Mesodermal cell (in vitro differentiated cells): Measurements from ENCODE around the gene GNL3. TPM values are rescaled to one million over a fixed set of nuclear protein-coding genes. Genes with fewer than 3 reads are reported as not detected.
A peak's percentile ranks its signal among the peaks of the same experiment; 100 is the strongest.

Source experiments
- H3K27ac ChIP-seq: 2 replicates; pipeline ENCODE4 v1.7.0; 2013; ENCODE audit warnings: mild to moderate bottlenecking, low read depth, low read length, moderate library complexity; ENCODE audit not compliant: severe bottlenecking
- H3K36me3 ChIP-seq: 2 replicates; pipeline ENCODE4 v1.7.1; 2013; ENCODE audit warnings: mild to moderate bottlenecking, low read length, moderate library complexity; ENCODE audit not compliant: control insufficient read depth, insufficient read depth
- H3K4me1 ChIP-seq: one replicate; pipeline ENCODE4 v1.7.1; 2013; ENCODE audit warnings: mild to moderate bottlenecking, low read length; ENCODE audit not compliant: insufficient read depth, control insufficient read depth, poor library complexity, severe bottlenecking
- H3K4me3 ChIP-seq: 2 replicates; pipeline ENCODE4 v1.7.0; 2013; ENCODE audit warnings: low read length, control low read depth, mild to moderate bottlenecking; ENCODE audit not compliant: insufficient read depth, poor library complexity, severe bottlenecking; ENCODE audit errors: extremely low read depth
- H3K9me3 ChIP-seq: 2 replicates; pipeline ENCODE4 v1.7.1; 2013; ENCODE audit warnings: mild to moderate bottlenecking, low read length, moderate library complexity; ENCODE audit not compliant: control insufficient read depth
- WGBS, 2 experiments: methylation state at CpG; one replicate each; pipeline ENCODE4 v1.1.5; 2013; ENCODE audit warnings: missing lambda C conversion rate in 2 of 2; ENCODE audit not compliant: insufficient coverage in 2 of 2; 5-methylcytosine and 5-hydroxymethylcytosine counted together
- polyA plus RNA-seq, 2 experiments: library from polyadenylated mRNA; stranded (reverse); fragments of 50-300 nt; gene quantifications; one replicate each; pipeline ENCODE4 v1.2.3, GENCODE V29; 2013

The GNL3 gene, protein sequence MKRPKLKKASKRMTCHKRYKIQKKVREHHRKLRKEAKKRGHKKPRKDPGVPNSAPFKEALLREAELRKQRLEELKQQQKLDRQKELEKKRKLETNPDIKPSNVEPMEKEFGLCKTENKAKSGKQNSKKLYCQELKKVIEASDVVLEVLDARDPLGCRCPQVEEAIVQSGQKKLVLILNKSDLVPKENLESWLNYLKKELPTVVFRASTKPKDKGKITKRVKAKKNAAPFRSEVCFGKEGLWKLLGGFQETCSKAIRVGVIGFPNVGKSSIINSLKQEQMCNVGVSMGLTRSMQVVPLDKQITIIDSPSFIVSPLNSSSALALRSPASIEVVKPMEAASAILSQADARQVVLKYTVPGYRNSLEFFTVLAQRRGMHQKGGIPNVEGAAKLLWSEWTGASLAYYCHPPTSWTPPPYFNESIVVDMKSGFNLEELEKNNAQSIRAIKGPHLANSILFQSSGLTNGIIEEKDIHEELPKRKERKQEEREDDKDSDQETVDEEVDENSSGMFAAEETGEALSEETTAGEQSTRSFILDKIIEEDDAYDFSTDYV
- 115 TPM for polyA plus RNA-seq (2013, experiment 1 of 2)
- 103 TPM for polyA plus RNA-seq (2013, experiment 2 of 2)

DNA sequence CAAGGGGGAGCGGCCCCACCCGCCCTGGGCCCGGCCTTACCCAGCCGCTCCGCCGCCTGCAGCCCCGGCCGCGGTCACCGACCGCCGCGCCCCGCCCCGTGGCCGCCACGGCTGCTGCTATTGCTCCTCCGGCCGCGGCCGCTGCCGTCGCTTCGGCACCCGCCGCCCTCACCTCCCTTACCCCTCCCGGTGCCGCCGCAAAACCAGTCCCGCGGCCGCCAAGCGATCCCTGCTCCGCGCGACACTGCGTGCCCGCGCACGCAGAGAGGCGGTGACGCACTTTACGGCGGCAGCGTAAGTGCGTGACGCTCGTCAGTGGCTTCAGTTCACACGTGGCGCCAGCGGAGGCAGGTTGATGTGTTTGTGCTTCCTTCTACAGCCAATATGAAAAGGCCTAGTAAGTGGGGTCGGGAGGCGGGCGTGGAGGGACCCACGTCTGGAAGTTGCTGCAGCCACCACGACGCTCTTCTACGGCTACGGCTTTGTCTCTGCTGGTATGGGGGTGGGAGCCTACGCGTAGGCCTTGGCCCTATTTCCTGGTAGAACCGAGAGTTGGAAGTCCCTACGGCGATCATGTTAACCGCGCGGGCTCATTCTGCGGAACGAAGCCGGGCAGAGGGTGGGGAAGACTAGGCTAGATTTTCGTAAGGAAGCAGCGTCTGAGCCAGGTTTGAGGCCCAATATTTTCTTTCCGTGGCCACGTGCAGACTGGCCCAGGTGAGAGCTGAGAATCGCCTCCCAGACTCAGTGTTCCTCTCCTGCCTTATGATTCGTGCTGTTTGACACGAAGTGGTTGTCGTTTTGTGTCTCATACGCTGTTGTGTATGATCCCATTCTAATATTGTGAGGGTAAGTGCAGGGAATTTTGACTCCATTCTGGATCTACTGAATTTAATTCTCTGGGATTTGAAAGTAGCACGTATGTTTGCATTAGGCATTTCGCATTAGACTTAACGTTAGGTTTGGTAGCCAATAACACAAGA, at the start of gene GNL3, which contains the start of gene PBRM1:
Gene GNL3, plus strand, starts transcription at position 324 of the 983 bp plus-strand sequence. Its CDS starts 61 bp downstream, at position 385.
Gene PBRM1, minus strand, starts transcription at position 205 of the 983 bp plus-strand sequence.
- Histone ChIP-seq H3K36me3 (peaks cover 54% of the 10 kb centered on the region), H3K9me3 (no peaks in the 10 kb centered on the region), H3K4me1 (peaks cover 5% of the 10 kb centered on the region), H3K27ac (peak within 1 kb of the TSS; percentile 97), H3K4me3 (peak within 1 kb of the TSS; percentile 90)
- 0 to 1% methylated on average over 35 to 73 of the region's 82 CpGs for WGBS, 2 experiments

DNA sequence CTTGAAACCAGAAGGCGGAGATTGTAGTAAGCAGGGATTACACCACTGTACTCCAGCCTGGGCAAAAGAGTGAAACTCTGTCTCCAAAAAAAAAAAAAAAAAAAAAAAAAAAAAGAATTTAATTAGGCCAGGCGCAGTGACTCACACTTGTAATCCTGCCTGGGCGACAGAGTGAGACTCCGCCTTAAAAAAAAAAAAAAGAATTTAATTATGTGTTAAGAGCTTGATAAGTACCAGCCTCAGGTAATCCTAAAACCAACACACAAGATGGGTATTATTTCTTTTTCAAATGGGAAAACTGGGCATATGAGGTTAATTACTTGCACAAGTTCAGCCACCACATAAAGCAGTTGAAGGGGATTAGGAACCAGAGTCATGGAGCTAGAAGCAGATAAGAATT, 49.2 kb upstream of the GNL3 start:
- Histone ChIP-seq H3K27ac (no peak overlapping the region), H3K4me3 (no peak overlapping the region), H3K36me3 (peaks cover 87% of the 10 kb centered on the region), H3K9me3 (no peaks in the 10 kb centered on the region), H3K4me1 (no peaks in the 10 kb centered on the region)
- WGBS, 2 experiments, result no CpG with 5 or more reads among the region's 4 CpGs

DNA sequence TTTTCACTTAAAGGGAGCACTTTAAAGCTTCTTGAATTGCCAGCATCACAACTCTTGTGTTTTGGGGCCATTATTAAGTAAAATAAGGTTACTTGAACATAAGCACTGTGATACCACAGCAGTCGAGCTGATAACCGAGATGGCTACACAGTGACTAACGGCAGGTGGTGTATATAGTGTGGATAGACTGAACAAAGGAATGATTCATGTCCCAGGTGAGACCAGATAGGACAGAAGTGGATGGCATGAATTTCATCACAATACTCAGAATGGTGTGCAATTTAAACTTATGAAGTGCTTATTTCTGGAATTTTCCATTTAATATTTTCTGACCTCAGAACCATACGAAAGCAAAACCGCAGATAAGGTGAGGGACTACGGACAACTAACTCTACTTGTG, 40.3 kb upstream of the GNL3 start:
- Histone ChIP-seq H3K9me3 (no peaks in the 10 kb centered on the region), H3K4me3 (no peak overlapping the region), H3K36me3 (peaks cover 84% of the 10 kb centered on the region), H3K27ac (no peak overlapping the region), H3K4me1 (no peaks in the 10 kb centered on the region)
- WGBS, 2 experiments, result 94 to 100% methylated on average over 3 of the region's 6 CpGs

DNA sequence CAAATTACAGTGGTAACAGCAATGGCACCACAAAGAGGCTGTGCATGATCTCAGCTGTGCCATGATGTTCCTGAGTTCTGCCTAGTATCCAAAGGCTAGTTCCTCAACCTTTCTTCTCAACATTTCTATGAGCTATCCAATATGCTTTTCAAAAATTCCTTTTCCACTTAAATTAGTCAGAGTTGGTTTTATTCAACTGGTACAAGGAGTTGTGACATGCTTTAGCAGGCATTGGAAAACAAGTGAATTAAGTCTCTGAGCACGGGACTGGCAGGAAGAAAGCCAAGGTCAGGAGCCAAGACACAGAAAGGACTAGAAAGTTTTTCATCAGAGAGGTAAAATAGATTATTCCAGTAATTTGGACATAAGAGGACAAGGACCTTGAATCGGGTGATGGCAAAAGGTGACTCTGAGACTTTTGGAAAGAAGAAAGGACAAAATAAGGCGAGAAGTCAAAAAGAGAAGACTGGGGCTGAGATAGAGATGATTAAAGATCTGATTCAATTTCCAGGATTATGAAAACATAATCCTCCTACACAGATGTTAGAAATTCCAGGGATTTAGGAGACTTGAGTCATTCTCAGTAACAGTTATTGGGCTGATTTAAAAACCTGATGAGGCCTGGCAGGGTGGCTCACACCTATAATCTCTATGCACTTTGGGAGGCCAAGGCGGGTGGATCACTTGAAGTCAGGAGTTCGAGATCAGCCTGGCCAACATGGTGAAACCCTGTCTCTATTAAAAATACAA, 36.2 kb upstream of the GNL3 start:
- Histone ChIP-seq H3K36me3 (peaks cover 80% of the 10 kb centered on the region), H3K4me1 (no peaks in the 10 kb centered on the region), H3K27ac (no peak overlapping the region), H3K4me3 (no peak overlapping the region), H3K9me3 (no peaks in the 10 kb centered on the region)
- 96% methylated on average over 3 to 4 of the region's 5 CpGs for WGBS, 2 experiments

DNA sequence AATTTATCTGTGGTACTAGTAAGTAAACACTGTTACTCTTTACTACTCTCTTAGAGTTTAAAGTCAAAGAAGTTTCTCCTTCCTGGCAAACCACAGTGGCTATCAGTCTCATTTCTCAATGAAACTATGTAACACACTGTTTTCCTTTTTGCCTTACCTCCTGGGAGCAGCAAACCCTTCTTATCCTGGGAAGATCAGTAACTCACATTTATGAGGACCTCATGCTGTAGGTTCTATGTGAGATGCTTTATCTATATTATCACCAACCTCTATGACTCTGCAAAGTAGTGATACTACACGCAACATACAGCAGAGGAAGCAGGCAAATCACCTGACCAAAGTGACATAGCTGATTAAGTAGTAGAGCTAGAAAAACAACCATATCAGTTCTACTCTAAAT, 35.4 kb upstream of the GNL3 start:
- H3K36me3 ChIP-seq, result peaks cover 80% of the 10 kb centered on the region
- no peak overlapping the region for H3K4me3 ChIP-seq
- no peaks in the 10 kb centered on the region for H3K4me1 ChIP-seq
- no peaks in the 10 kb centered on the region for H3K9me3 ChIP-seq
- no peak overlapping the region for H3K27ac ChIP-seq
- no CpG with 5 or more reads among the region's 1 CpG for WGBS, 2 experiments

DNA sequence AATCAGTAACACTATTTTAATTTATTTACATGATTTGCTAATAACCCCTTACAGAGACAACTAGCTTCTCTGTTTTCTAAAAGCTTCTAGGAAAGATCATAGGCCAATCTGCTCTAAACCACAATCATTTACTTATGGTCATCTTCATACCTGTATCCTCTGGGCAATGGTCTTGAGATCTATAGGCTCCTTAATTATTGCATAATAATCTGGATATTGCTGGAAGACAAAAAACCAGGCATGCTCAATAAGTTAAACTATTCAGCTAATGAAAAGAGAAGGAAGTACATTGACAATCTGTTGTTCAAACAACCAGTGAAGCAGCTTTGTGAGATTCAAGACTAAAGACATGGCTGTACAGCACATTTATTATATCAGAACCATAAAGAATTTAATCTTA, 34.2 kb upstream of the GNL3 start:
- H3K4me3 ChIP-seq, result no peak overlapping the region
- peaks cover 88% of the 10 kb centered on the region for H3K36me3 ChIP-seq
- no peaks in the 10 kb centered on the region for H3K9me3 ChIP-seq
- H3K4me1 ChIP-seq, result no peaks in the 10 kb centered on the region
- H3K27ac ChIP-seq, result no peak overlapping the region

DNA sequence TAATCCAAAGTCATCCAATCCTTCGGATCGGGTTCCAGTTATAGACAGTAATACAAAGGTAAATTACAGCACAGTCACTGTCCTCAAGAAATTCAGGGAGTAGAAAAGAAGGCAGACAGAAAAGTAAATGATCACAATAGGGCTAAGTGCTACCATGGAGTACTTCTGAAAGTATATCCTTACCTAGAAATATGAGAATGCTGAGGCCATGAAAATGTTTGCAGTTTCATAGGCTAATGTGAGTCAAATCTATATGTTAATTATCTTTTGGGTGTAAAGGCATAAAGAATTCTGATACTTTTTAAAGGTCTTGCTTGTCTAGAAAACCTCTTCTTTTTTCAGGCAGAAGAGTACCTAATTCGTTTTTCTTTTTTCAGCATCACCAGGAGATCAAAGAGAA, 29.9 kb upstream of the GNL3 start:
- H3K4me1 ChIP-seq, result no peaks in the 10 kb centered on the region
- WGBS, 2 experiments, result 100% methylated on average over 2 of the region's 3 CpGs; no CpG with 5 or more reads in 1 of the 2 experiments
- H3K36me3 ChIP-seq, result peaks cover 94% of the 10 kb centered on the region
- H3K9me3 ChIP-seq, result no peaks in the 10 kb centered on the region
- H3K27ac ChIP-seq, result no peak overlapping the region
- no peak overlapping the region for H3K4me3 ChIP-seq

DNA sequence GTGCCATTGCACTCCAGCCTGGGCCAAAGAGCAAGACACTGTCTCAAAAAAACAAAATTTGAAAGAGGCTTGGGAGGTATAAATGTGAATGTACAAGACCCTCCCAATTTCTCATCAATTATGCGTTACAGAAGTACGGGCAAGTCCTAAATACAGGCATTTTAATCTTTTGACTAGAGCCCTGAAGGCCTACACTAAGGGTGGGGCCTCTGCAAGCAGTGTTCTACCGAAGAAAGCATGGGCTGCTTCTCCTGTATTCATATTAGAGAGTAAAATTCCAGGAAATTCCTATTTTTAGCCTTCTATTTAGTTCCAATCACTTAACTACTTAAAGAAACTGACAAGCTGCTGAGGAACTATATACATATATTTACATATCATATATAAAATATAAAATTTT, 25.8 kb upstream of the GNL3 start:
- WGBS, 2 experiments, result 70% methylated on average over 2 of the region's 3 CpGs; no CpG with 5 or more reads in 1 of the 2 experiments

DNA sequence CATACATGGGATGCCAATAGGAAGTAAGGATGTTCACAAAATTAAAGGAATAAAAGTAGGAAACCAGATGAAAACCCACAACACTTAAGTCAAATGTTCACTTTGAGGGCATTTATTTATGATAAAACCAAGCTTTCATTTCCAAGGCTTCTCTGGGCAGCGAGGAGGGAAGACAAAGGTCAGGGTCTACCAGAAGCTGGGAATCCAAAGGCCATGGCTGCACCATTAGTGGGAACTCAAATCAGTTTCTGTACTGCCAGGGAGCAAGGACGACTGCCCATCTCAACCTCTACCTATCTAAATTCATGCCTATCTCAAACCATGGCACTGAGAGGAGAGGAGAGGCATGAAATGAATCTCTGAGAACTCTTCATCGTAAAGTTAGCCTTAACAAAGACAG, 22.7 kb upstream of the GNL3 start:
- H3K9me3 ChIP-seq, result no peaks in the 10 kb centered on the region
- no peak overlapping the region for H3K27ac ChIP-seq
- H3K4me1 ChIP-seq, result no peaks in the 10 kb centered on the region
- no peak overlapping the region for H3K4me3 ChIP-seq
- WGBS, 2 experiments, result 86 to 100% methylated on average over 1 to 2 of the region's 3 CpGs
- peaks cover 92% of the 10 kb centered on the region for H3K36me3 ChIP-seq

More for the DNA sequence above, 25.8 kb upstream of the GNL3 start:
- no peaks in the 10 kb centered on the region for H3K9me3 ChIP-seq
- no peaks in the 10 kb centered on the region for H3K4me1 ChIP-seq
- no peak overlapping the region for H3K27ac ChIP-seq
- H3K36me3 ChIP-seq, result peaks cover 95% of the 10 kb centered on the region
- H3K4me3 ChIP-seq, result no peak overlapping the region
